Effector memory CD8-positive, alpha-beta T cell (primary cell): ENCODE results near the gene DPH2.

Experiments used
- ATAC-seq: fragments of 150-1000 bp; cut with Tn5 transposase; replicated peaks from 2 replicates; pipeline ENCODE4 v1.10.0; 2021; ENCODE audit warnings: mild to moderate bottlenecking, moderate library complexity
- DNase-seq, 3 experiments: peaks; one replicate each; pipeline ENCODE4 v3.0.0; 2021
- H3K27ac Mint-ChIP-seq, 2 donors: one replicate each; pipeline ENCODE4 v1.8.0; 2022; ENCODE audit warnings: mild to moderate bottlenecking in 2 of 2, mixed read lengths in 2 of 2, moderate library complexity in 2 of 2
- H3K27me3 Mint-ChIP-seq, 2 donors: one replicate each; pipeline ENCODE4 v1.8.0; 2022; ENCODE audit warnings: mixed read lengths in 2 of 2
- H3K36me3 Mint-ChIP-seq: one replicate; pipeline ENCODE4 v1.8.0; 2022; ENCODE audit warnings: mild to moderate bottlenecking, moderate library complexity, mixed read lengths; ENCODE audit not compliant: insufficient read depth
- H3K4me1 Mint-ChIP-seq, 2 donors: one replicate each; pipeline ENCODE4 v1.8.0; 2022; ENCODE audit warnings: low read depth in 2 of 2, mixed read lengths in 2 of 2
- H3K4me3 Mint-ChIP-seq, 2 donors: one replicate each; pipeline ENCODE4 v1.8.0; 2022; ENCODE audit warnings: mild to moderate bottlenecking in 2 of 2, mixed read lengths in 2 of 2, moderate library complexity in 2 of 2
- H3K9me3 Mint-ChIP-seq, 2 donors: one replicate each; pipeline ENCODE4 v1.8.0; 2022; ENCODE audit warnings: mixed read lengths in 2 of 2
- total RNA-seq, 9 experiments: gene quantifications; one replicate each; lab custom pipeline; 2026; lab: John Stamatoyannopoulos, UW

DPH2 gene
- 11.4 to 149 (median 37.2) reads per million in 9 experiments for total RNA-seq

- Mint-ChIP-seq H3K27ac (peak within 1 kb of the TSS in 1 of 2 donors; percentile 64), H3K4me1 (peaks cover 24 to 27% of the 10 kb centered on the region in 2 donors), H3K36me3 (peaks cover 11% of the 10 kb centered on the region), H3K9me3 (no peaks in the 10 kb centered on the region), H3K27me3 (no peaks in the 10 kb centered on the region), H3K4me3 (peak within 1 kb of the TSS; percentile 91 to 93)
- ATAC-seq: peak; percentile 85
- DNase-seq: peak; percentile 85 to 89 (median 86)
Observed at GRCh38 chr1:43969746-43970466, at the start of gene DPH2. Gene DPH2, plus strand, starts transcription at chr1:43970010. Its CDS starts 166 bp downstream, at chr1:43970176.

- Mint-ChIP-seq H3K4me3 (no peak overlapping the region), H3K27ac (no peak overlapping the region), H3K9me3 (no peaks in the 10 kb centered on the region), H3K36me3 (no peaks in the 10 kb centered on the region), H3K4me1 (peaks cover 0 to 2% of the 10 kb centered on the region in 2 donors), H3K27me3 (no peaks in the 10 kb centered on the region)
- DNase-seq (no peak), ATAC-seq (no peak)
Observed at GRCh38 chr1:43921022-43921421, 48.8 kb upstream of the DPH2 start.

GRCh38 chr1:43924516-43924915 lies 45.3 kb upstream of the DPH2 start:
- H3K9me3 Mint-ChIP-seq: no peaks in the 10 kb centered on the region
- DNase-seq (no peak), ATAC-seq (no peak)
- no peaks in the 10 kb centered on the region for H3K27me3 Mint-ChIP-seq
- H3K4me3 Mint-ChIP-seq: no peak overlapping the region
- peaks cover under 1% of the 10 kb centered on the region for H3K36me3 Mint-ChIP-seq
- H3K4me1 Mint-ChIP-seq: no peaks in the 10 kb centered on the region
- H3K27ac Mint-ChIP-seq: peak overlapping the region in 1 of 2 donors; percentile 2

- no peaks in the 10 kb centered on the region for H3K4me1 Mint-ChIP-seq
- no peak overlapping the region for H3K4me3 Mint-ChIP-seq
- H3K27ac Mint-ChIP-seq: no peak overlapping the region
- no peak for ATAC-seq
- H3K27me3 Mint-ChIP-seq: no peaks in the 10 kb centered on the region
- DNase-seq: no peak
- peaks cover 3% of the 10 kb centered on the region for H3K36me3 Mint-ChIP-seq
- no peaks in the 10 kb centered on the region for H3K9me3 Mint-ChIP-seq
Observed at GRCh38 chr1:43925846-43926245, 44.0 kb upstream of the DPH2 start.

- H3K9me3 Mint-ChIP-seq: no peaks in the 10 kb centered on the region
- ATAC-seq: no peak
- H3K4me1 Mint-ChIP-seq: peaks cover 0 to 10% of the 10 kb centered on the region in 2 donors
- peaks cover 2 to 30% of the 10 kb centered on the region in 2 donors for H3K27me3 Mint-ChIP-seq
- H3K4me3 Mint-ChIP-seq: no peak overlapping the region
- peaks cover 7% of the 10 kb centered on the region for H3K36me3 Mint-ChIP-seq
- H3K27ac Mint-ChIP-seq: no peak overlapping the region
- DNase-seq: no peak
Observed at GRCh38 chr1:43930168-43930948, 39.5 kb upstream of the DPH2 start.

GRCh38 chr1:43930949-43931275 lies 38.9 kb upstream of the DPH2 start:
- Mint-ChIP-seq H3K4me1 (peaks cover 0 to 10% of the 10 kb centered on the region in 2 donors), H3K27me3 (peaks cover 6 to 35% of the 10 kb centered on the region in 2 donors), H3K36me3 (peaks cover 7% of the 10 kb centered on the region), H3K9me3 (no peaks in the 10 kb centered on the region), H3K4me3 (no peak overlapping the region), H3K27ac (no peak overlapping the region)
- DNase-seq: no peak
- no peak for ATAC-seq

GRCh38 chr1:43931711-43932660 lies 37.8 kb upstream of the DPH2 start:
- peaks cover 0 to 10% of the 10 kb centered on the region in 2 donors for H3K4me1 Mint-ChIP-seq
- H3K4me3 Mint-ChIP-seq: no peak overlapping the region
- ATAC-seq (no peak), DNase-seq (no peak)
- peaks cover 6 to 42% of the 10 kb centered on the region in 2 donors for H3K27me3 Mint-ChIP-seq
- H3K36me3 Mint-ChIP-seq: peaks cover 7% of the 10 kb centered on the region
- H3K27ac Mint-ChIP-seq: peak overlapping the region in 1 of 2 donors; percentile 3
- H3K9me3 Mint-ChIP-seq: no peaks in the 10 kb centered on the region

- Mint-ChIP-seq H3K36me3 (peaks cover 7% of the 10 kb centered on the region), H3K27ac (peak overlapping the region in 1 of 2 donors; percentile 3), H3K27me3 (peaks cover 6 to 42% of the 10 kb centered on the region in 2 donors), H3K4me1 (peaks cover 0 to 10% of the 10 kb centered on the region in 2 donors), H3K9me3 (no peaks in the 10 kb centered on the region), H3K4me3 (no peak overlapping the region)
- no peak for DNase-seq
- no peak for ATAC-seq
Observed at GRCh38 chr1:43932786-43933385, 36.9 kb upstream of the DPH2 start.

GRCh38 chr1:43933386-43934100 lies 36.3 kb upstream of the DPH2 start, which contains the start of gene ARTN:
Gene ARTN, plus strand, starts transcription at chr1:43933801. Its CDS starts 1,856 bp downstream, at chr1:43935657.
- Mint-ChIP-seq H3K4me3 (peak within 1 kb of the TSS in 1 of 2 donors; percentile 47), H3K36me3 (peaks cover 9% of the 10 kb centered on the region), H3K9me3 (no peaks in the 10 kb centered on the region), H3K4me1 (peaks cover 0 to 10% of the 10 kb centered on the region in 2 donors), H3K27me3 (peaks cover 6 to 42% of the 10 kb centered on the region in 2 donors), H3K27ac (peak within 1 kb of the TSS in 1 of 2 donors; percentile 3)
- DNase-seq (no peak), ATAC-seq (no peak)

GRCh38 chr1:43934101-43934985 lies 35.5 kb upstream of the DPH2 start:
- H3K36me3 Mint-ChIP-seq: peaks cover 12% of the 10 kb centered on the region
- ATAC-seq (peak; percentile 75), DNase-seq (peak; percentile 44 to 47 (median 46))
- H3K9me3 Mint-ChIP-seq: no peaks in the 10 kb centered on the region
- H3K27me3 Mint-ChIP-seq: peaks cover 6 to 42% of the 10 kb centered on the region in 2 donors
- no peak overlapping the region for H3K27ac Mint-ChIP-seq
- H3K4me3 Mint-ChIP-seq: peak overlapping the region in 1 of 2 donors; percentile 47
- peaks cover 0 to 10% of the 10 kb centered on the region in 2 donors for H3K4me1 Mint-ChIP-seq

GRCh38 chr1:43934986-43935324 lies 34.9 kb upstream of the DPH2 start:
- no peak overlapping the region for H3K4me3 Mint-ChIP-seq
- DNase-seq: no peak
- no peak overlapping the region for H3K27ac Mint-ChIP-seq

More at GRCh38 chr1:43934986-43935324, 34.9 kb upstream of the DPH2 start:
- no peaks in the 10 kb centered on the region for H3K9me3 Mint-ChIP-seq
- peaks cover 9% of the 10 kb centered on the region for H3K36me3 Mint-ChIP-seq
- no peak for ATAC-seq
- peaks cover 6 to 42% of the 10 kb centered on the region in 2 donors for H3K27me3 Mint-ChIP-seq
- peaks cover 0 to 10% of the 10 kb centered on the region in 2 donors for H3K4me1 Mint-ChIP-seq
